ENCODE results near the gene NKAIN2.
A peak's percentile ranks its signal among the peaks of the same experiment; 100 is the strongest.

Gene NKAIN2

GRCh38 chr6:123803504-123804013 is at the start of gene NKAIN2:
Gene NKAIN2 (plus strand): TSS chr6:123803865.
- no peak for DNase-seq (ENCODE audit: low read depth in 2 of 3, low spot score in 1 of 3)

GRCh38 chr6:123759472-123759871 is 44.2 kb upstream of the NKAIN2 start:
- no peak for DNase-seq (ENCODE audit: low read depth in 2 of 3, low spot score in 1 of 3)

- DNase-seq (ENCODE audit: low read depth in 2 of 3, low spot score in 1 of 3): no peak
Measured at GRCh38 chr6:123763904-123764303, 39.8 kb upstream of the NKAIN2 start.

- no peak for DNase-seq (ENCODE audit: low read depth in 2 of 3, low spot score in 1 of 3)
Measured at GRCh38 chr6:123764722-123765121, 38.9 kb upstream of the NKAIN2 start.

GRCh38 chr6:123768921-123769320 is 34.7 kb upstream of the NKAIN2 start:
- no peak for DNase-seq (ENCODE audit: low read depth in 2 of 3, low spot score in 1 of 3)

- no peak for DNase-seq (ENCODE audit: low read depth in 2 of 3, low spot score in 1 of 3)
Measured at GRCh38 chr6:123769431-123769830, 34.2 kb upstream of the NKAIN2 start.

GRCh38 chr6:123770247-123770949 is 33.3 kb upstream of the NKAIN2 start:
- DNase-seq (ENCODE audit: low read depth in 2 of 3, low spot score in 1 of 3): no peak

GRCh38 chr6:123771126-123771525 is 32.5 kb upstream of the NKAIN2 start:
- no peak for DNase-seq (ENCODE audit: low read depth in 2 of 3, low spot score in 1 of 3)

GRCh38 chr6:123777563-123777962 is 26.1 kb upstream of the NKAIN2 start:
- no peak for DNase-seq (ENCODE audit: low read depth in 2 of 3, low spot score in 1 of 3)

- no peak for DNase-seq (ENCODE audit: low read depth in 2 of 3, low spot score in 1 of 3)
Measured at GRCh38 chr6:123780021-123780420, 23.6 kb upstream of the NKAIN2 start.

- DNase-seq (ENCODE audit: low read depth in 2 of 3, low spot score in 1 of 3): no peak
Measured at GRCh38 chr6:123784330-123784729, 19.3 kb upstream of the NKAIN2 start.

- DNase-seq (ENCODE audit: low read depth in 2 of 3, low spot score in 1 of 3): no peak
Measured at GRCh38 chr6:123785039-123785438, 18.6 kb upstream of the NKAIN2 start.

GRCh38 chr6:123788319-123788718 is 15.3 kb upstream of the NKAIN2 start:
- no peak for DNase-seq (ENCODE audit: low read depth in 2 of 3, low spot score in 1 of 3)

- DNase-seq (ENCODE audit: low read depth in 2 of 3, low spot score in 1 of 3): no peak
Measured at GRCh38 chr6:123794190-123794589, 9.5 kb upstream of the NKAIN2 start.

GRCh38 chr6:123794799-123795198 is 8.9 kb upstream of the NKAIN2 start:
- no peak for DNase-seq (ENCODE audit: low read depth in 2 of 3, low spot score in 1 of 3)

GRCh38 chr6:123801067-123801466 is 2.6 kb upstream of the NKAIN2 start:
- no peak for DNase-seq (ENCODE audit: low read depth in 2 of 3, low spot score in 1 of 3)

GRCh38 chr6:123802351-123802696 is 1.3 kb upstream of the NKAIN2 start:
- no peak for DNase-seq (ENCODE audit: low read depth in 2 of 3, low spot score in 1 of 3)

GRCh38 chr6:123802697-123803503 is 765 bp upstream of the NKAIN2 start:
- peak; percentile 48 to 58 (median 50) for DNase-seq (ENCODE audit: low read depth in 2 of 3, low spot score in 1 of 3)

GRCh38 chr6:123804014-123804786 is 535 bp downstream of the NKAIN2 start:
- DNase-seq (ENCODE audit: low read depth in 2 of 3, low spot score in 1 of 3): no peak

GRCh38 chr6:123804787-123805540 is 1.3 kb downstream of the NKAIN2 start:
- DNase-seq (ENCODE audit: low read depth in 2 of 3, low spot score in 1 of 3): no peak

GRCh38 chr6:123805921-123806320 is 2.3 kb downstream of the NKAIN2 start:
- no peak for DNase-seq (ENCODE audit: low read depth in 2 of 3, low spot score in 1 of 3)

Data from stimulated activated CD4-positive, alpha-beta T cell treated with anti-CD3 and anti-CD28 coated beads, Interleukin-12 subunit alpha, Interleukin-12 subunit beta, amount 100 ng/mL, for 48 hours (primary cell).